WTC11 (cell line): ENCODE results near the gene ITPKC.

Experiments
- CTCF ChIP-seq: fragments of 200-600 bp; IDR thresholded peaks from 2 replicates; pipeline ENCODE4 v1.8.0; 2022; ENCODE audit warnings: antibody characterized with exemption
- SMAD3 ChIP-seq: sonication (generic); formaldehyde crosslinking; IDR thresholded peaks from 2 replicates; pipeline ENCODE4 v1.8.0; 2022; ENCODE audit warnings: missing genetic modification reagents, mild to moderate bottlenecking, borderline replicate concordance

DNA sequence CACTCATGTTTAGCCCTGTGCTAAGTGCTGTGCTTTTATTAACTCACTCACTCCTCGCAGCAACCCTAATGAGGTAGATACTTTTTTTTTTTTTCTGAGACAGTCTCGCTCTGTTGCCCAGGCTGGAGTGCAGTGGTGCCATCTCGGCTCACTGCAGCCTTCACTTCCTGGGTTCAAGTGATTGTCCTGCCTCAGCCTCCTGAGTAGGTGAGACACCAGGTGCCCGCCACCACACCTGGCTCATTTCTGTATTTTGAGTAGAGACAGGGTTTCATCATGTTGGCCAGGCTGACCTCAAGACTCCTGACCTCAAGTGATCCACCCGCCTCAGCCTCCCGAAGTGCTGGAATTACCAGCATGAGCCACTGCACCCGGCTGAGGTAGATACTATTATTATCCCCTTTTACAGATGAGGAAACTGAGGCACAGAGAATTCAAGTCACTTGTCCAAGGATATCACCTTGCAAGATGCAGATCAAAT is 2.5 kb downstream of the ITPKC start:
- TF ChIP-seq SMAD3 (CRISPR knock-in tag): no peak
- TF ChIP-seq CTCF: no peak
